SK-N-SH (cell line): ENCODE data around the gene PTPMT1. TPM values are rescaled to one million over a fixed set of nuclear protein-coding genes. Genes with fewer than 3 reads are reported as not detected.

Source experiments
- CTCF ChIA-PET: fragments of 300-600, 350-600 bp; formaldehyde crosslinking; extraction: SDS; loops from one replicate; lab custom pipeline; 2021; lab: Yijun Ruan, JAX
- POLR2A ChIA-PET: fragments of 350-600 bp; sonication (Branson Sonifier 250); formaldehyde crosslinking; extraction: SDS; loops from one replicate; lab custom pipeline; 2020; ENCODE audit warnings: antibody characterized with exemption, inconsistent platforms; lab: Yijun Ruan, JAX
- DNase-seq: peaks from one replicate; pipeline ENCODE4 v3.0.0; 2012
- H2AFZ ChIP-seq: fragments of 200-600 bp; sonication (generic); 2 replicates; pipeline ENCODE4 v1.8.1; 2016; ENCODE audit warnings: antibody characterized with exemption, mild to moderate bottlenecking, low read depth
- H3F3A ChIP-seq: fragments of 200-600 bp; sonication (generic); replicated peaks from 2 replicates; pipeline ENCODE3; 2016; ENCODE audit warnings: antibody characterized with exemption, mild to moderate bottlenecking; ENCODE audit not compliant: insufficient read depth
- H3K27ac ChIP-seq, 2 experiments: fragments of 200-500 bp in 1 of 2; fragments of 200-600 bp in 1 of 2; sonication (Bioruptor generic) in 1 of 2; sonication (generic), shearing (Covaris generic) in 1 of 2; 2 replicates each; pipeline versions ENCODE4 v1.5.1 to v1.6.1; 2014 to 2016; ENCODE audit warnings: low read depth in 2 of 2, inconsistent platforms in 1 of 2, low read length in 1 of 2, mild to moderate bottlenecking in 1 of 2, mixed read lengths in 1 of 2
- H3K27me3 ChIP-seq: fragments of 200-600 bp; sonication (generic), shearing (Covaris generic); 2 replicates; pipeline ENCODE4 v1.6.1; 2016; ENCODE audit warnings: mixed run types; ENCODE audit not compliant: insufficient read depth
- H3K36me3 ChIP-seq, 2 experiments: fragments of 200-500 bp in 1 of 2; fragments of 200-600 bp in 1 of 2; sonication (Bioruptor generic) in 1 of 2; sonication (generic) in 1 of 2; replicated peaks in 1 of 2; 2 replicates each; pipeline versions ENCODE3 to v1.5.1; 2014 to 2016; ENCODE audit warnings: low read length in 1 of 2, mild to moderate bottlenecking in 1 of 2; ENCODE audit not compliant: insufficient read depth in 2 of 2, control insufficient read depth in 1 of 2
- H3K4me1 ChIP-seq, 2 experiments: fragments of 200-500 bp in 1 of 2; fragments of 200-600 bp in 1 of 2; sonication (Bioruptor generic) in 1 of 2; sonication (generic), shearing (Covaris generic) in 1 of 2; 2 replicates each; pipeline versions ENCODE4 v1.5.1 to v1.6.1; 2014 to 2016; ENCODE audit warnings: low read depth in 1 of 2, low read length in 1 of 2, mixed run types in 1 of 2; ENCODE audit not compliant: insufficient read depth in 2 of 2, control insufficient read depth in 1 of 2
- H3K4me2 ChIP-seq: fragments of 200-600 bp; sonication (generic), shearing (Covaris generic); 2 replicates; pipeline ENCODE4 v1.6.1; 2017; ENCODE audit warnings: mixed run types
- H3K4me3 ChIP-seq, 2 experiments: fragments of 200-500 bp in 1 of 2; fragments of 200-600 bp in 1 of 2; sonication (Bioruptor generic) in 1 of 2; sonication (generic), shearing (Covaris generic) in 1 of 2; 2 replicates each; pipeline versions ENCODE4 v1.5.1 to v1.8.1; 2014 to 2016; ENCODE audit warnings: low read depth in 2 of 2, inconsistent platforms in 1 of 2, low read length in 1 of 2, mild to moderate bottlenecking in 1 of 2, mixed read lengths in 1 of 2, moderate library complexity in 1 of 2
- H3K79me2 ChIP-seq: fragments of 200-600 bp; sonication (generic); 2 replicates; pipeline ENCODE4 v1.8.1; 2017; ENCODE audit warnings: mild to moderate bottlenecking; ENCODE audit not compliant: insufficient read depth
- H3K9ac ChIP-seq: fragments of 200-600 bp; sonication (generic); 2 replicates; pipeline ENCODE4 v1.6.1; 2017; ENCODE audit warnings: mixed run types
- H3K9me2 ChIP-seq: fragments of 200-600 bp; sonication (generic); 2 replicates; pipeline ENCODE4 v1.6.1; 2017; ENCODE audit warnings: mixed run types
- H3K9me3 ChIP-seq: fragments of 200-600 bp; sonication (generic); 2 replicates; pipeline ENCODE4 v1.6.1; 2017; ENCODE audit warnings: mixed run types, mild to moderate bottlenecking, moderate library complexity
- H4K20me1 ChIP-seq: fragments of 200-600 bp; sonication (generic); 2 replicates; pipeline ENCODE4 v1.6.1; 2017; ENCODE audit warnings: mild to moderate bottlenecking, mixed run types; ENCODE audit not compliant: insufficient read depth
- ELF1 ChIP-seq: IDR thresholded peaks from 2 replicates; pipeline ENCODE4 v1.4.0; 2012
- EZH2phosphoT487 ChIP-seq: fragments of 200-600 bp; sonication (generic); IDR thresholded peaks from 2 replicates; pipeline ENCODE4 v1.6.1; 2017; ENCODE audit warnings: low read depth, mixed run types, mild to moderate bottlenecking, antibody characterized with exemption, moderate library complexity, borderline replicate concordance
- GABPA ChIP-seq: IDR thresholded peaks from 2 replicates; pipeline ENCODE4 v1.4.0; 2012; ENCODE audit warnings: low read depth, mild to moderate bottlenecking
- GATA2 ChIP-seq: sonication (generic); formaldehyde crosslinking; IDR thresholded peaks from 2 replicates; pipeline ENCODE4 v1.5.0; 2020; ENCODE audit warnings: mild to moderate bottlenecking, missing genetic modification reagents
- MEF2A ChIP-seq: IDR thresholded peaks from 2 replicates; pipeline ENCODE4 v1.4.0; 2012; ENCODE audit warnings: low read depth, borderline replicate concordance
- MXI1 ChIP-seq: IDR thresholded peaks from 2 replicates; pipeline ENCODE4 v1.6.1; 2012; ENCODE audit warnings: mild to moderate bottlenecking, low read depth, low read length, improper control_type of control experiment
- PBX3 ChIP-seq: IDR thresholded peaks from 2 replicates; pipeline ENCODE4; 2012
- POLR2AphosphoS5 ChIP-seq: IDR thresholded peaks from 2 replicates; pipeline ENCODE4 v1.6.1; 2012; ENCODE audit warnings: low read depth, low read length
- RAD21 ChIP-seq: IDR thresholded peaks from 2 replicates; pipeline ENCODE4 v1.6.1; 2012; ENCODE audit warnings: mild to moderate bottlenecking, low read length
- RFX5 ChIP-seq: IDR thresholded peaks from 2 replicates; pipeline ENCODE4 v1.6.1; 2012; ENCODE audit warnings: mild to moderate bottlenecking, improper control_type of control experiment, low read length
- SIN3A ChIP-seq: IDR thresholded peaks from 2 replicates; pipeline ENCODE4 v1.6.1; 2012; ENCODE audit warnings: low read depth, mild to moderate bottlenecking, low read length, moderate library complexity, borderline replicate concordance
- TAF1 ChIP-seq: IDR thresholded peaks from 2 replicates; pipeline ENCODE4 v1.6.1; 2012; ENCODE audit warnings: low read depth, mild to moderate bottlenecking, low read length, moderate library complexity, borderline replicate concordance
- YY1 ChIP-seq: IDR thresholded peaks from 2 replicates; pipeline ENCODE4 v1.4.0; 2012; ENCODE audit warnings: low read depth, mild to moderate bottlenecking
- WGBS: methylation state at CpG from one replicate; pipeline ENCODE4 v1.1.6; 2017; ENCODE audit warnings: low lambda C conversion rate; 5-methylcytosine and 5-hydroxymethylcytosine counted together
- polyA plus RNA-seq, 3 experiments: library from polyadenylated mRNA; depleted of rRNA; stranded (reverse); fragments of >200 nt; gene quantifications; 2 replicates each; pipeline ENCODE4 v1.2.3, GENCODE V29; 2012
- TF ChIP-seq, protein P1 (sequence below): IDR thresholded peaks from 2 replicates; pipeline ENCODE4 v1.4.0; 2012; ENCODE audit warnings: low read depth, borderline replicate concordance

The PTPMT1 gene
- polyA plus RNA-seq, 1 of the 3 experiments (the other 2 are of a cell fraction) = 64.4 TPM

DNA sequence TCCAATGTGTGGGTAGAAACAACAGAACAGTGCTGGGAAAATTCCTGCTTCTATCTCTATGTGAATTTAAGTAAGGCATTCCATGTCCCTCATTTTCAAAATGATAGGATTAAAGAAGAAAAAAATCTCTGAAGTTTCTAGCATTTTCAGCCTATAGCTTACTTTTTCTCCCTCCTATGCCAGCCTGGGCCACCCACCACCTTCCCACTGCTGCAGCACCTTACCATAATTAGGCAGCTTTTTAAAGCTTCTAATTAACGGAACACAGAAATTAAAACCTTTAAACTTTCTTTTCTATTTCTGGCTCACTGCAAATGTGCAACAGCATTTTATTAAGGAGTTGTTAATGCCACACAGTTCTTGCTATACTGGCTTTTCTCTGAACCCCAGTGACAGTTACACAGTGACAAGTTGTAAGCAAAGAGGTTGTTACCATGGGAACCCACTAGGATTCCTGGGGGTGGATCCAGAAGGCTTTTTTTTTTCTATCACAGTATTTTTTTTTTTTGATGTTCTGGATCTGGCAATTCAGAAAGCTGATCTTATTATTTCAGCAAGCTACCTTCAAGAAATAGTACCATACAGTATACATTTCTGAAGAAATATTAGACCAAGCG lies 32.7 kb upstream of the PTPMT1 start:
- WGBS = 93% methylated on average over 2 of the region's 2 CpGs
- H3K4me3 ChIP-seq = no peak overlapping the region
- peaks cover 100% of the 10 kb centered on the region for H3K79me2 ChIP-seq
- peaks cover 0 to 38% of the 10 kb centered on the region in 2 experiments for H3K36me3 ChIP-seq
- H3K4me2 ChIP-seq = peak overlapping the region; percentile 56; the same call in 1 of the 2 replicates
- TF ChIP-seq TAF1 = no peak
- TF ChIP-seq RAD21 = no peak
- TF ChIP-seq ELF1 = no peak
- TF ChIP-seq, protein P1, sequence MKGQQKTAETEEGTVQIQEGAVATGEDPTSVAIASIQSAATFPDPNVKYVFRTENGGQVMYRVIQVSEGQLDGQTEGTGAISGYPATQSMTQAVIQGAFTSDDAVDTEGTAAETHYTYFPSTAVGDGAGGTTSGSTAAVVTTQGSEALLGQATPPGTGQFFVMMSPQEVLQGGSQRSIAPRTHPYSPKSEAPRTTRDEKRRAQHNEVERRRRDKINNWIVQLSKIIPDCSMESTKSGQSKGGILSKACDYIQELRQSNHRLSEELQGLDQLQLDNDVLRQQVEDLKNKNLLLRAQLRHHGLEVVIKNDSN = no peak
- TF ChIP-seq SIN3A = no peak
- TF ChIP-seq YY1 = no peak
- TF ChIP-seq GATA2 = no peak
- TF ChIP-seq MXI1 = no peak
- no peak for TF ChIP-seq PBX3
- no peak for TF ChIP-seq GABPA
- no peak for TF ChIP-seq EZH2phosphoT487
- TF ChIP-seq RFX5 = no peak
- TF ChIP-seq, all 33 proteins: peak for 0
- ChIA-PET POLR2A (interaction anchor here (1.2 kb wide), 1 partner anchor 19 kb away, joined by 3 read pairs; no protein-coding TSS in a partner anchor), CTCF (interaction anchor here (0.6 to 1.6 kb wide), 3 partner anchors 17 to 35 kb away, joined by 3 to 5 read pairs (median 3); no protein-coding TSS in a partner anchor)
- Histone ChIP-seq H3K9me2 (no peaks in the 10 kb centered on the region), H3F3A (peaks cover 22% of the 10 kb centered on the region), H3K9ac (peak overlapping the region; percentile 2; the same call in 1 of the 2 replicates), H3K27me3 (no peaks in the 10 kb centered on the region), H4K20me1 (peaks cover 100% of the 10 kb centered on the region), H3K9me3 (no peaks in the 10 kb centered on the region), H2AFZ (no peak overlapping the region), H3K4me1 (peaks cover 2 to 45% of the 10 kb centered on the region in 2 experiments; a peak in 3 of 4 replicates), H3K27ac (peak overlapping the region in 1 of 2 experiments; percentile 78; a peak in 1 of 4 replicates)
- peak; percentile 31 for DNase-seq

DNA sequence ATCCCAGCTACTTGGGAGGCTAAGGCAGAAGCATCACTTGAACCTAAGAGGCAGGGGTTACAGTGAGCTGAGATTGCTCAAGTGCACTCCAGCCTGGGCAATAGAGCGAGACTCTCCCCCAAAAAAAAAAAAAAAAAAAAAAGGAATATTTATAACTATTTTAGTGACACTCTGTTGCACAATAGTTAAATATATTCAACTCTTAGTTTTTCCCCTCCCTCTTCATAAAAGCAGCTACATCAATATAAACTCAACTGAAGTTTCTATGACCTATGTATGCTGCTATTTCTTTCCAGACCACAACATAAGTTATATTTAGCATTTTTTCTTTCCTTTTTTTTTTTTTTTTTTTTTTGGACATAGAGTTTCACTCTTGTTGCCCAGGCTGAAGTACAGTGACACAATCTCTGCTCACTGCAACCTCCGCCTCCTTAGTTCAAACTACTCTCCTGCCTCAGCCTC lies 31.7 kb upstream of the PTPMT1 start:
- peaks cover 0 to 40% of the 10 kb centered on the region in 2 experiments for H3K36me3 ChIP-seq
- no peaks in the 10 kb centered on the region for H3K27me3 ChIP-seq
- no peak overlapping the region for H2AFZ ChIP-seq
- H3K4me3 ChIP-seq = no peak overlapping the region
- peaks cover 100% of the 10 kb centered on the region for H4K20me1 ChIP-seq
- no peak overlapping the region for H3K9ac ChIP-seq
- H3K79me2 ChIP-seq = peaks cover 100% of the 10 kb centered on the region
- CTCF ChIA-PET = interaction anchor here (0.7 to 1.5 kb wide), 3 partner anchors 10 to 12 kb away, joined by 3 to 5 read pairs (median 3); no protein-coding TSS in a partner anchor
- H3K27ac ChIP-seq = peak overlapping the region in 1 of 2 experiments; percentile 78; a peak in 2 of 4 replicates
- peak overlapping the region; percentile 56; the same call in 1 of the 2 replicates for H3K4me2 ChIP-seq
- POLR2A ChIA-PET = interaction anchor here (0.7 to 1.2 kb wide), 3 partner anchors 18 to 362 kb away, joined by 3 to 5 read pairs (median 3); partner anchors contain the start of gene CELF1
- H3F3A ChIP-seq = peaks cover 27% of the 10 kb centered on the region
- H3K9me2 ChIP-seq = no peaks in the 10 kb centered on the region
- no peak for DNase-seq
- no peaks in the 10 kb centered on the region for H3K9me3 ChIP-seq
- H3K4me1 ChIP-seq = peaks cover 2 to 50% of the 10 kb centered on the region in 2 experiments; a peak in 3 of 4 replicates
- TF ChIP-seq POLR2AphosphoS5 (no peak), MEF2A (peak; percentile 50)
- WGBS = 82% methylated on average over 2 of the region's 2 CpGs
